Measurements from ENCODE around the gene NDUFAF8. TPM values are rescaled to one million over a fixed set of nuclear protein-coding genes. Genes with fewer than 3 reads are reported as not detected.

Gene NDUFAF8
- total RNA-seq, 2 experiments from 2014 or later, result 129 to 165 TPM

DNA sequence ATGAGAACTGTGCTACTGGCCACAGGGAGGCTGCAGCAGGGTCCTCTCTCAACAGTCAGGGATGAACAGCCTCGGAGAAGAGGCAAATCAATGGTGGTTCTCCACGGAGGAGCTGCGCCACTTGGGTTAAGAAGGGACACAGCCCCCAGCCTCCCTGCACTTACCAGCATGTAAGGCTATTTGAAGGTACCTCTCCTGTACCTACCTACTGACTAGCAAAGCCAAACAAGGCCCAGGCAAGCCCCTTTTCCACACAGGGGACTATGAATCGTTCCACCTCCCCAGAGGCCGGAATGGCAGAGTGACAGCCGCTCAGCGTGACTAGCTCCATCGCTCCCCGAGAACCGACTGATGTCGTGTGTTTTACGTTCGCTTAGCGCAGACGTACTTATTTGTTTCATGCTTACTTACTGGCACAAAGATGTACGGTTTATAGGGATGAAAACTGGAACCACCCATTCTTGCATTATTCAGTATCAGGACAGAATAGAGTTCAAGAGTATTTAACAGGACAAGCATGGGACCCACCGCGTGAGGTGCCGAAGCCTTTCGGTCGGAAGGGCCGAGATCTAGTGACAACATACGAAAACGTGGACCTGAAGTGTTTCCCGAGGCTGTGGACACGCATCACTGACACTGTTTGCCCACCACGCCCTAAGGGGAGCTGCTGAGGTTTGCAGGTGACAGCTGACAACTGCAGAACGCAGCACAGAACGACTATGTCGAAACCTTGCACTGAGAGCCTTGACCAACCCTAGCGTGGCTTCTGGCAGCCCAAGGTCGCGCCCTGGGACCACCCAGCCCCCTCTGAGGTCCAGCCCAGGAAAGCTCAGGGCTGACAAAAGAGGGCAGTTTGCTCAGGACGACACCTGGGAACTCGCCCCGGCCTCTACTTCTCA, 1.3 kb upstream of the NDUFAF8 start:
- BruUV-seq (replicated peaks), result no TSS peak
- Histone ChIP-seq H3K4me3 (ENCODE audit: low read depth, low read length, poor library complexity, severe bottlenecking) (peak overlapping the region; percentile 79), H3K4me1 (ENCODE audit: insufficient read depth, low read length, poor library complexity, severe bottlenecking) (peaks cover 35% of the 10 kb centered on the region), H4K20me1 (ENCODE audit: insufficient read depth, low read length) (peaks cover 5% of the 10 kb centered on the region; the same call in 1 of the 2 replicates), H3K36me3 (ENCODE audit: insufficient read depth, low read length) (peaks cover 27% of the 10 kb centered on the region), H3K27ac (ENCODE audit: low read depth, low read length, poor library complexity, severe bottlenecking) (no peak overlapping the region), H3K9me3 (ENCODE audit: low read length) (no peaks in the 10 kb centered on the region), H3K9me2 (ENCODE audit: insufficient read depth, low read length) (no peaks in the 10 kb centered on the region), H2AFZ (ENCODE audit: low read length) (no peak overlapping the region), H3K4me2 (ENCODE audit: low read length) (peak overlapping the region; percentile 95), H3K79me2 (ENCODE audit: insufficient read depth, low read depth, low read length) (peaks cover 30% of the 10 kb centered on the region)
- no peak for TF ChIP-seq CTCF (conservative IDR thresholded peaks at IDR 0.05; ENCODE audit: low read length)
- no peak for TF ChIP-seq EZH2phosphoT487 (IDR thresholded peaks at IDR 0.05; ENCODE audit: borderline replicate concordance, low read depth, low read length)
- peak; percentile 48 for DNase-seq (ENCODE audit: low spot score)
- ChIA-PET CTCF (ENCODE audit: unreplicated experiment) (no interaction called here), POLR2A (interaction anchor here (0.6 to 2.3 kb wide), 5 partner anchors 9 to 1459 kb away, joined by 3 to 12 read pairs (median 3); partner anchors contain the start of gene CEP131)
- intact Hi-C loops (cut with micrococcal nuclease; ENCODE audit: unreplicated experiment), result no loop called here

DNA sequence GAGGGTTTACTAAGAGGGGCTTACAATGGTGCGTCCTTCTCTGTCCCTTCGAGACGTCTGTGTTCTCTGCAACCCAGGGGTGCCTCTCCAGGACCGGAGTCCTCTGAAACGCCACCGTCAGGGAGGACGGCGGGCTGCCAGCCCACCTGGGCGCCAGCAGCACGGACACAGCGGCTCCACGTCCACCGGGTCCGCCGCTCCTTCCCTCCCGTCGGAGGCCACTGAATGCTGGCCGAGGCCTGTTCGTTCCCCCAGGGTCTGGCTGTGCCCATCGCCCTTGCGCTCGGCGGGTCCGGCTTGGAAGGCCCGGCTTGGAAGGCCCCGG, 666 bp upstream of the NDUFAF8 start:
- H4K20me1 ChIP-seq (ENCODE audit: insufficient read depth, low read length), result peaks cover 5% of the 10 kb centered on the region; the same call in 1 of the 2 replicates
- peak overlapping the region; percentile 35 for H2AFZ ChIP-seq (ENCODE audit: low read length)
- no peak overlapping the region for H3K27ac ChIP-seq (ENCODE audit: low read depth, low read length, poor library complexity, severe bottlenecking)
- no peaks in the 10 kb centered on the region for H3K9me3 ChIP-seq (ENCODE audit: low read length)
- BruUV-seq (replicated peaks), result TSS peak; percentile 77
- peak overlapping the region; percentile 79 for H3K4me3 ChIP-seq (ENCODE audit: low read depth, low read length, poor library complexity, severe bottlenecking)
- POLR2A ChIA-PET, result interaction anchor here (1.1 to 2.3 kb wide), 2 partner anchors 10 to 16 kb away, joined by 3 to 12 read pairs; partner anchors contain the start of gene CEP131
- intact Hi-C loops (cut with micrococcal nuclease; ENCODE audit: unreplicated experiment), result no loop called here
- CTCF ChIA-PET (ENCODE audit: unreplicated experiment), result no interaction called here
- peak overlapping the region; percentile 95 for H3K4me2 ChIP-seq (ENCODE audit: low read length)
- H3K9me2 ChIP-seq (ENCODE audit: insufficient read depth, low read length), result no peaks in the 10 kb centered on the region
- H3K36me3 ChIP-seq (ENCODE audit: insufficient read depth, low read length), result peaks cover 33% of the 10 kb centered on the region
- TF ChIP-seq EZH2phosphoT487 (IDR thresholded peaks at IDR 0.05; ENCODE audit: borderline replicate concordance, low read depth, low read length), result no peak
- TF ChIP-seq CTCF (conservative IDR thresholded peaks at IDR 0.05; ENCODE audit: low read length), result no peak
- no peak for DNase-seq (ENCODE audit: low spot score)
- peaks cover 30% of the 10 kb centered on the region for H3K79me2 ChIP-seq (ENCODE audit: insufficient read depth, low read depth, low read length)
- H3K4me1 ChIP-seq (ENCODE audit: insufficient read depth, low read length, poor library complexity, severe bottlenecking), result peaks cover 35% of the 10 kb centered on the region
